ENCODE data around the gene MRPL49. TPM values are rescaled to one million over a fixed set of nuclear protein-coding genes. Genes with fewer than 3 reads are reported as not detected.
A peak's percentile ranks its signal among the peaks of the same experiment; 100 is the strongest.

The MRPL49 gene
- total and polyA plus RNA-seq, 9 of the 15 experiments (the other 6 are each of a cell fraction or from before 2014, with no cell fraction given), result 74.3 to 132 (median 91.2) TPM

GRCh38 chr11:65134240-65134951 is 12.3 kb downstream of the MRPL49 start, which contains the start of gene SYVN1 (continued):
- TF ChIP-seq HCFC1 (IDR thresholded peaks at IDR 0.05; ENCODE audit: low read depth, low read length) (peak; percentile 64), TRIM28 (IDR thresholded peaks at IDR 0.05) (peak; percentile 51; the same call in 1 of the 2 replicates), ETV6 (IDR thresholded peaks at IDR 0.05; ENCODE audit: borderline replicate concordance in 1 of 2, low read depth in 2 of 2, low read length in 1 of 2) (peak in 1 of 2 experiments; percentile 33; a peak in 1 of 4 replicates), ETV6 (CRISPR knock-in tag; IDR thresholded peaks at IDR 0.05; ENCODE audit: borderline replicate concordance) (no peak), ZNF184 (CRISPR knock-in tag; IDR thresholded peaks at IDR 0.05) (no peak), CBX2 (IDR thresholded peaks at IDR 0.05; ENCODE audit: insufficient read depth, low read length, poor library complexity, severe bottlenecking) (no peak), HSF4 (CRISPR knock-in tag; IDR thresholded peaks at IDR 0.05; ENCODE audit: borderline replicate concordance) (no peak), ZNF24 (IDR thresholded peaks at IDR 0.05) (no peak; the same call in 1 of the 2 replicates), ZNF76 (CRISPR knock-in tag; IDR thresholded peaks at IDR 0.05; ENCODE audit: borderline replicate concordance) (peak; percentile 75; the same call in 1 of the 2 replicates), ZNF197 (CRISPR knock-in tag; IDR thresholded peaks at IDR 0.05; ENCODE audit: low read depth) (no peak), YY1 (IDR thresholded peaks at IDR 0.05; ENCODE audit: borderline replicate concordance in 1 of 3, control insufficient read depth in 1 of 3, extremely low read depth in 1 of 3, insufficient read depth in 3 of 3, insufficient read length in 1 of 3, insufficient replicate concordance in 2 of 3, low read depth in 1 of 3, low read length in 2 of 3) (peak in 2 of 3 experiments; percentile 33 to 47), MTA3 (IDR thresholded peaks at IDR 0.05; ENCODE audit: borderline replicate concordance) (0 out of 2 replicates have a peak, but pooled peaks have one; percentile 70), FOXP4 (CRISPR knock-in tag; IDR thresholded peaks at IDR 0.05; ENCODE audit: borderline replicate concordance) (no peak), ZNF436 (CRISPR knock-in tag; IDR thresholded peaks at IDR 0.05) (no peak), RUNX1 (IDR thresholded peaks at IDR 0.05; ENCODE audit: low read depth) (0 out of 2 replicates have a peak, but pooled peaks have one; percentile 36), BRD9 (IDR thresholded peaks at IDR 0.05; ENCODE audit: low read depth, partially characterized antibody) (peak; percentile 57), NFYB (IDR thresholded peaks at IDR 0.05; ENCODE audit: extremely low read depth, insufficient read length) (no peak), SMC3 (conservative IDR thresholded peaks at IDR 0.05; ENCODE audit: insufficient read depth, low read depth, low read length) (0 out of 2 replicates have a peak, but pooled peaks have one; percentile 7), ZNF280A (IDR thresholded peaks at IDR 0.05; ENCODE audit: low read depth, partially characterized antibody) (no peak), TCF15 (CRISPR knock-in tag; IDR thresholded peaks at IDR 0.05) (no peak), ZNF239 (CRISPR knock-in tag; IDR thresholded peaks at IDR 0.05) (no peak), ARID3B (CRISPR knock-in tag; IDR thresholded peaks at IDR 0.05; ENCODE audit: borderline replicate concordance) (no peak)
